ENCODE data around the gene RFX7. TPM values are rescaled to one million over a fixed set of nuclear protein-coding genes. Genes with fewer than 3 reads are reported as not detected.

RFX7 gene
- total RNA-seq, 1 donor from 2014 or later: 3.2 TPM

DNA sequence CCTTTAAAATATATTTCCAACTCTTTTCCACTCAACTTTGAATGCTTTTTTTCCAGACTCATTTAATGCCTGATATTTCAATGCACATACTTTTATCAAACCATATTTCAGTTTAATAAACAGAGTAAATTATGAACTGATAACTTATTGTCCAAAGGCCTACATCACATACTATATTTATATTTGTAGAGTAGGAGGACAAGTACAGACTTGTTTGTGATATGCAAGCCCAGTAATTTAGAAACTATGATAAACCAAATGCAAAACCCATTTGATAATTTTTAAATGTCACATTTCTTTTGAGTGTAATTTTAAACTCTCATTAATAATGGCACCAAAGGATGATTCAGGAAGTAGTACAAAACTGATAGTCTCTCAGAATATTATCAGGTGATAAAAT lies 3.3 kb downstream of the RFX7 start:
- DNase-seq (ENCODE audit: low read depth) (peak; percentile 70), FAIRE-seq (no peak)
- TF ChIP-seq, protein P1, sequence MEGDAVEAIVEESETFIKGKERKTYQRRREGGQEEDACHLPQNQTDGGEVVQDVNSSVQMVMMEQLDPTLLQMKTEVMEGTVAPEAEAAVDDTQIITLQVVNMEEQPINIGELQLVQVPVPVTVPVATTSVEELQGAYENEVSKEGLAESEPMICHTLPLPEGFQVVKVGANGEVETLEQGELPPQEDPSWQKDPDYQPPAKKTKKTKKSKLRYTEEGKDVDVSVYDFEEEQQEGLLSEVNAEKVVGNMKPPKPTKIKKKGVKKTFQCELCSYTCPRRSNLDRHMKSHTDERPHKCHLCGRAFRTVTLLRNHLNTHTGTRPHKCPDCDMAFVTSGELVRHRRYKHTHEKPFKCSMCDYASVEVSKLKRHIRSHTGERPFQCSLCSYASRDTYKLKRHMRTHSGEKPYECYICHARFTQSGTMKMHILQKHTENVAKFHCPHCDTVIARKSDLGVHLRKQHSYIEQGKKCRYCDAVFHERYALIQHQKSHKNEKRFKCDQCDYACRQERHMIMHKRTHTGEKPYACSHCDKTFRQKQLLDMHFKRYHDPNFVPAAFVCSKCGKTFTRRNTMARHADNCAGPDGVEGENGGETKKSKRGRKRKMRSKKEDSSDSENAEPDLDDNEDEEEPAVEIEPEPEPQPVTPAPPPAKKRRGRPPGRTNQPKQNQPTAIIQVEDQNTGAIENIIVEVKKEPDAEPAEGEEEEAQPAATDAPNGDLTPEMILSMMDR (IDR thresholded peaks at IDR 0.05; ENCODE audit: insufficient read depth, low read length, severe bottlenecking): no peak
- H3K4me3 ChIP-seq (ENCODE audit: low read depth, low read length): no peak overlapping the region
- peaks cover 2% of the 10 kb centered on the region for H3K36me3 ChIP-seq (ENCODE audit: control insufficient read depth, insufficient read depth, low read length)
- no peaks in the 10 kb centered on the region for H3K27me3 ChIP-seq (ENCODE audit: control insufficient read depth, insufficient read depth, low read length)

DNA sequence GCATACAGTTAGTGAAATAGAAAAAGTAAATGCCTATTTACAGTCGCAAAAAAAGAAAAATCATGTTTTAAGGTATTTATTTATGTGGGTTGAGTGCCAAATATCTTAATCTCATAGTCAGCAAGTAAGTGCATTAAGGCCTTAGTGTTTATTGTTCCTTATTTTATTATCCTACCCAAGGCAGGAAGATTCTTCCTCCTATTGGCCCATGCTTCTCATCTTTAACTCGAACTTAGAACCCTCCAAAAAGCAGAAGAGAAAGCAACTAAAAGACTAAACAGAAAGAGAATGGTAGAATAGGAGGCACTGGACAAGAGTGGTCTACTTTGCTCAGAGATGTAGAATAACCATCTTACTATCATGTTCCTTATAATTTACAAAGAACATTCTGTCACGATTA lies 7.5 kb downstream of the RFX7 start:
- no peaks in the 10 kb centered on the region for H3K27me3 ChIP-seq (ENCODE audit: control insufficient read depth, insufficient read depth, low read length)
- TF ChIP-seq, protein P1 (IDR thresholded peaks at IDR 0.05; ENCODE audit: insufficient read depth, low read length, severe bottlenecking): no peak
- no peak for DNase-seq (ENCODE audit: low read depth)
- no peak overlapping the region for H3K4me3 ChIP-seq (ENCODE audit: low read depth, low read length)
- H3K36me3 ChIP-seq (ENCODE audit: control insufficient read depth, insufficient read depth, low read length): peaks cover 3% of the 10 kb centered on the region
- FAIRE-seq: no peak

DNA sequence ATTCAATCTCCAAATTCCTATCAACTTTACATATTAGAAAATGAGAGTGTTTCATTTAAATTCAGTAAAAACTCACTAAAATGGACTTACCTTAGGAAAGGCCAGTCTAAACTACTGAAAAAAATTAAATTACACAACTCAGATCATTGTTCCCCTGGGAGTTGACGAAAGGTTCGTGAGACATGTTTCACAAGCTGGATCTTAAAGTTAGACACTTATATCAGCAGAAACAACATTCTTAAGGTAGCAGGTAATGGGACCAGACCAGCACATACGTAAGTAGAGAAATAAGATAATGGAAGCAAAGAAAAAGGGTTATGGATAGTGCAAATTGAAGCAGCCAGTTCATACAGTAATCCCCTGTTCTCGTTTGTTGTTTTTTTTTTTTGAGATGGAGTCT lies 8.9 kb downstream of the RFX7 start:
- H3K27me3 ChIP-seq (ENCODE audit: control insufficient read depth, insufficient read depth, low read length): no peaks in the 10 kb centered on the region
- FAIRE-seq (no peak), DNase-seq (ENCODE audit: low read depth) (no peak)
- H3K4me3 ChIP-seq (ENCODE audit: low read depth, low read length): no peak overlapping the region
- H3K36me3 ChIP-seq (ENCODE audit: control insufficient read depth, insufficient read depth, low read length): peaks cover 4% of the 10 kb centered on the region
- TF ChIP-seq, protein P1 (IDR thresholded peaks at IDR 0.05; ENCODE audit: insufficient read depth, low read length, severe bottlenecking): no peak

DNA sequence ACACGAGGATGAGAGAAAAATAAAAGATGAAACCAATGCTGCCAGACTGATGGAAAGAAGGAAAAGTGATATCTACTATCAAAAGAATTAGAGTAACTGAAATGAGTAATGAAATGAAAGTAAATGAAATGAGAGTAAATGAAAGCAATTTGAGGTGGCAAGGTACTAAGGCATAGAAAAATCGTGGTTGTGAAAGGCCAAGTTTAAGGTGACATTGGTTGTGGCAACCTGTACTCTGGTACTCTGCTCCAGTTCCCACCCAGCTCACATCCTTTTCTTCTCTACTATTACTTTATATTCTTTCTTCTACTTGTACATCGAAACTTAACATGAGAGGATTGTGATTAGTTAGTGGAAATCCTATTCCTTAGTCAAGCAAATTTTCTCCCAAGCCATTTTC lies 10.1 kb downstream of the RFX7 start:
- peaks cover 4% of the 10 kb centered on the region for H3K36me3 ChIP-seq (ENCODE audit: control insufficient read depth, insufficient read depth, low read length)
- H3K27me3 ChIP-seq (ENCODE audit: control insufficient read depth, insufficient read depth, low read length): no peaks in the 10 kb centered on the region
- no peak for FAIRE-seq
- H3K4me3 ChIP-seq (ENCODE audit: low read depth, low read length): no peak overlapping the region
- no peak for DNase-seq (ENCODE audit: low read depth)
- TF ChIP-seq, protein P1 (IDR thresholded peaks at IDR 0.05; ENCODE audit: insufficient read depth, low read length, severe bottlenecking): no peak

DNA sequence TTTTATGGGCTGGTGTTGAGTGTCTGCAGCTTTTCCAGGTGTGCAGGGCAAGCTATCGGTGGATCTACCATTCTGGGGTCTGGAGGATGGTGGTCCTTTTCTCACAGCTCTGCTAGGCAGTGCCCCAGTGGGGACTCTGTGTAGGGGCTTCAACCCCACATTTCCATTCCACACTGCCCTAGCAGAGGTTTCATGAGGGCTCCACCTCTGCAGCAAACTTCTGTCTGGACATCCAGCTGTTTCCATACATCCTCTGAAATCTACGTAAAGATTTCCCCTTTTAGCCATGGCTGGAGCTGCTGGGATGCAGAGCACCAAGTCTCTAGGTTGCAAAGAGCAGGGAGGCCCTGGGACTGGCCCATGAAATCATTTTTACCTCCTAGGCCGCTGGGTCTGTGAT lies 11.6 kb downstream of the RFX7 start:
- Histone ChIP-seq H3K36me3 (ENCODE audit: control insufficient read depth, insufficient read depth, low read length) (peaks cover 2% of the 10 kb centered on the region), H3K27me3 (ENCODE audit: control insufficient read depth, insufficient read depth, low read length) (no peaks in the 10 kb centered on the region), H3K4me3 (ENCODE audit: low read depth, low read length) (no peak overlapping the region)
- FAIRE-seq: no peak
- TF ChIP-seq, protein P1 (IDR thresholded peaks at IDR 0.05; ENCODE audit: insufficient read depth, low read length, severe bottlenecking): no peak
- DNase-seq (ENCODE audit: low read depth): no peak

DNA sequence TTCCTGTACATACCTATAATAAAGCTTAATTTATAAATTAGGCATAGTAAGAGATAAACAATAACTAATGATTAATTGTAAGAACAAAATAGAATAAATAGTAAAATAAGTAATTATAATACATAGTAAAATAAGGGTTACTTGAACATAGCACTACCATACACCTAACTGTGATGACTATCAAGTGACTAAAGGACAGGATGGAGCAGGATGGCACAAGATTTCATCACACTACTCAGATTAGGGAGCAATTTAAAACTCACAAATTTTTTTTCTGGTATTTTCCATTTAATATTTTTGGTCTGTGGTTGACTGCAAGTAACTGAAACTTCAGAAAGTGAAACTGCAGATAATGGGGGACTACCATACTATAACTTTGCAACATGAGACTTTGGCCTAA lies 14.8 kb downstream of the RFX7 start:
- no peak for DNase-seq (ENCODE audit: low read depth)
- Histone ChIP-seq H3K36me3 (ENCODE audit: control insufficient read depth, insufficient read depth, low read length) (peaks cover 2% of the 10 kb centered on the region), H3K4me3 (ENCODE audit: low read depth, low read length) (no peak overlapping the region), H3K27me3 (ENCODE audit: control insufficient read depth, insufficient read depth, low read length) (no peaks in the 10 kb centered on the region)
- no peak for FAIRE-seq
- TF ChIP-seq, protein P1 (IDR thresholded peaks at IDR 0.05; ENCODE audit: insufficient read depth, low read length, severe bottlenecking): no peak

Data from bronchial epithelial cell (primary cell).